ENCODE results near the gene FGF1. TPM values are rescaled to one million over a fixed set of nuclear protein-coding genes. Genes with fewer than 3 reads are reported as not detected.

The FGF1 gene
- total and polyA plus RNA-seq, 2 donors from 2014 or later: 2.1 to 89.7 TPM

DNA sequence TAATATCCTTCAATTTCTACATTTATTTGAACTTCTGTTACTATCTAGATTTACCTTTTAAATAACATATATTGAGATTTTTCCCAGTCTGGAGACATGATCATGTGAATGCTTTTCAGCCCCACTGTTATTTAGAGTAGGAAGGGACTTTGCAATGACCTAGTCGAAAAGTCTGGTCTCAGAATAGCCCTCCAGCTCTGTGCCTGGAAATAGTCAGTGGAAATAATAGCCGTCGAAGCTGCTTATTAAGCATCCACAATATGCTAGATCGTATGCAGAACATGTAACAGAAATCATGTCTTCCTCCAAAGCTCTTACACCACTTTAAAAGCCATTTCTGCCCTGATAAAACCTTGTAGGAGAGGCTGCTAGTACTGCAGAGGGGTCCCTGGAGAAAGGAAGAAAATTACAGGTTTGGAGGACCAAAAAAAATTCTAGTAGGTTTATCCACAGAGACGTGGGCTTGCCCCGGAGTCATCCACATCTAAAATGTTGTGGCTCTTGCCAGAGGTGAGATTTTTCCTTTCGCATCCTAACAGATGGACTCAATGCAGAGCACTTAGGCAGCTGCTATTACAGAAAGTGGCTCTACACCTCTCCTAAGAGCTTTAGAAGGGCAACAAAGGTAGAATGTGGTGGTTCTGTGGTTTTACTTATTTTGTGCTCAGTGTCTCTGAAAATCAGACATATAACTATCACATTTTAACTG lies 2.5 kb upstream of the FGF1 start:
- FAIRE-seq: no peak
- TF ChIP-seq CTCF (IDR thresholded peaks at IDR 0.05; ENCODE audit: borderline replicate concordance, extremely low read depth, insufficient read depth): no peak
- intact Hi-C loops (cut with DNase I): no loop called here
- no peaks in the 10 kb centered on the region for H3K4me1 ChIP-seq (ENCODE audit: control insufficient read depth in 2 of 3, insufficient read depth in 2 of 3, low read depth in 1 of 3, low read length in 3 of 3)
- no peak overlapping the region for H3K9ac ChIP-seq (ENCODE audit: low read length in 3 of 3)
- no peak for DNase-seq
- no peaks in the 10 kb centered on the region for H3K9me3 ChIP-seq (ENCODE audit: control insufficient read depth in 2 of 3, insufficient read depth in 1 of 3, low read length in 3 of 3)
- no peaks in the 10 kb centered on the region for H3K36me3 ChIP-seq (ENCODE audit: control insufficient read depth in 2 of 3, insufficient read depth in 3 of 3, low read length in 3 of 3)
- H3K27ac ChIP-seq (ENCODE audit: low read depth in 2 of 2, low read length in 2 of 2): no peak overlapping the region
- H3K4me3 ChIP-seq (ENCODE audit: low read length in 3 of 3): no peak overlapping the region
- H3K27me3 ChIP-seq (ENCODE audit: control insufficient read depth, insufficient read depth, low read length): no peaks in the 10 kb centered on the region

- Histone ChIP-seq H3K9ac (ENCODE audit: low read length in 3 of 3) (no peak overlapping the region), H3K36me3 (ENCODE audit: control insufficient read depth in 2 of 3, insufficient read depth in 3 of 3, low read length in 3 of 3) (no peaks in the 10 kb centered on the region), H3K27ac (ENCODE audit: low read depth in 2 of 2, low read length in 2 of 2) (no peak overlapping the region), H3K27me3 (ENCODE audit: control insufficient read depth, insufficient read depth, low read length) (no peaks in the 10 kb centered on the region), H3K9me3 (ENCODE audit: control insufficient read depth in 2 of 3, insufficient read depth in 1 of 3, low read length in 3 of 3) (no peaks in the 10 kb centered on the region), H3K4me3 (ENCODE audit: low read length in 3 of 3) (no peak overlapping the region), H3K4me1 (ENCODE audit: control insufficient read depth in 2 of 3, insufficient read depth in 2 of 3, low read depth in 1 of 3, low read length in 3 of 3) (no peaks in the 10 kb centered on the region)
- intact Hi-C loops (cut with DNase I): no loop called here
- FAIRE-seq (no peak), DNase-seq (no peak)
- no peak for TF ChIP-seq CTCF (IDR thresholded peaks at IDR 0.05; ENCODE audit: borderline replicate concordance, extremely low read depth, insufficient read depth)
Observed at GRCh38 chr5:142686968-142687367, 1.1 kb upstream of the FGF1 start.

- FAIRE-seq: no peak
- intact Hi-C loops (cut with DNase I): no loop called here
Observed at GRCh38 chr5:142686210-142686734, 382 bp upstream of the FGF1 start.

More at GRCh38 chr5:142686210-142686734, 382 bp upstream of the FGF1 start:
- H3K9me3 ChIP-seq (ENCODE audit: control insufficient read depth in 2 of 3, insufficient read depth in 1 of 3, low read length in 3 of 3): no peaks in the 10 kb centered on the region
- no peak overlapping the region for H3K9ac ChIP-seq (ENCODE audit: low read length in 3 of 3)
- H3K4me3 ChIP-seq (ENCODE audit: low read length in 3 of 3): no peak overlapping the region
- no peak overlapping the region for H3K27ac ChIP-seq (ENCODE audit: low read depth in 2 of 2, low read length in 2 of 2)
- no peaks in the 10 kb centered on the region for H3K36me3 ChIP-seq (ENCODE audit: control insufficient read depth in 2 of 3, insufficient read depth in 3 of 3, low read length in 3 of 3)
- peak in 1 of 5 donors; percentile 22 for DNase-seq
- no peaks in the 10 kb centered on the region for H3K4me1 ChIP-seq (ENCODE audit: control insufficient read depth in 2 of 3, insufficient read depth in 2 of 3, low read depth in 1 of 3, low read length in 3 of 3)
- H3K27me3 ChIP-seq (ENCODE audit: control insufficient read depth, insufficient read depth, low read length): no peaks in the 10 kb centered on the region
- no peak for TF ChIP-seq CTCF (IDR thresholded peaks at IDR 0.05; ENCODE audit: borderline replicate concordance, extremely low read depth, insufficient read depth)
